Measurements from ENCODE around the gene LRRC41.

The LRRC41 gene

DNA sequence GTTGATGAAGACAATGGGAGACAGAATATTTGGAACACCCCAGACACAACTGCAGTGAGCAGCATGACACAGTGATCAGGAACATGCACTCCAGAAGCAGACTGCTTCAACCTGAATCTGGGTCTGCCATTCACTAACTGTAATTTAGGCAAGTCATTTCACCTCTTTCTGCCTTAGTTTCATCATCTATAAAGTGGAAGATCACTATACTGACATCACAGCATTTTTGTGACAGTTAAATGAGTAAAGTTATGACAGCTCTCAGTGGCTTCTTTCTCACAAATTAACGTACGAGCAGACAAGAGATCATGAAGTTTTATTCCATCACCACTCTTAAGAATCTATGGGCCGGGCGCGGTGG, 14.3 kb downstream of the LRRC41 start:
- no peak for DNase-seq (ENCODE audit: low read depth)
- TF ChIP-seq, protein P1, sequence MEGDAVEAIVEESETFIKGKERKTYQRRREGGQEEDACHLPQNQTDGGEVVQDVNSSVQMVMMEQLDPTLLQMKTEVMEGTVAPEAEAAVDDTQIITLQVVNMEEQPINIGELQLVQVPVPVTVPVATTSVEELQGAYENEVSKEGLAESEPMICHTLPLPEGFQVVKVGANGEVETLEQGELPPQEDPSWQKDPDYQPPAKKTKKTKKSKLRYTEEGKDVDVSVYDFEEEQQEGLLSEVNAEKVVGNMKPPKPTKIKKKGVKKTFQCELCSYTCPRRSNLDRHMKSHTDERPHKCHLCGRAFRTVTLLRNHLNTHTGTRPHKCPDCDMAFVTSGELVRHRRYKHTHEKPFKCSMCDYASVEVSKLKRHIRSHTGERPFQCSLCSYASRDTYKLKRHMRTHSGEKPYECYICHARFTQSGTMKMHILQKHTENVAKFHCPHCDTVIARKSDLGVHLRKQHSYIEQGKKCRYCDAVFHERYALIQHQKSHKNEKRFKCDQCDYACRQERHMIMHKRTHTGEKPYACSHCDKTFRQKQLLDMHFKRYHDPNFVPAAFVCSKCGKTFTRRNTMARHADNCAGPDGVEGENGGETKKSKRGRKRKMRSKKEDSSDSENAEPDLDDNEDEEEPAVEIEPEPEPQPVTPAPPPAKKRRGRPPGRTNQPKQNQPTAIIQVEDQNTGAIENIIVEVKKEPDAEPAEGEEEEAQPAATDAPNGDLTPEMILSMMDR (IDR thresholded peaks at IDR 0.05; ENCODE audit: insufficient read depth, low read depth, low read length, missing control alignments): no peak
- H3K4me3 ChIP-seq (ENCODE audit: low read length): no peak overlapping the region

DNA sequence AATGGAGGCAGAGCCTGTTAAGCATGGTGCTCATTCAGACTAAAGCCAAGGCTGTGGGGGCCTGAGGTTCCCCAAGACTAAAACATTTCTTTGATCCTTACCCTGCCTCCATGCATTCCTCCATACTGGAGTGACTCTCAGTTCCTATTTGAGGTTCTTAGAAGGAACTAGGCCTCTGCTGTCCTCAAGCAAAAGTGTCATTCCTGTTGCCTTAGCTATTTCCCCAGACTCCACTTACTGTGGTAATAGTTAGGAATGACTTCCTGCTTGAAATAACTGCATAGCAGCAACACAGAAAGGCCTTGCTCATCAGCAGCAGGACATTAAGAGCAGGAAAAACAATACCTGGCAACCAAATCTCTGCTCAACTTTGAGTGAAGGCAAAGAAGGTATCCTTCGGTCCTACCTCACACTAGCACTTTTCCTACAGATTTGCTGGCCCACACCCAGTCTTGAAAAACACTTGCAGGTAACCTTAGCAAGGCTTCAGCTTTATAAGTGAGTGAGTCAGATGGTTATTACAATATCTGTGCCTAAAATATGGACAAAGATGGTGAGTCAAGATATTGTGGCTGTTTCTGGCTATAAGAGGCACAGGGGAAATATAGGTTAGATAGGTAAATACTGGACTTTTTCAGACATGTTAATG, 14.8 kb downstream of the LRRC41 start:
- H3K4me3 ChIP-seq (ENCODE audit: low read length): no peak overlapping the region
- TF ChIP-seq, protein P1 (IDR thresholded peaks at IDR 0.05; ENCODE audit: insufficient read depth, low read depth, low read length, missing control alignments): no peak
- DNase-seq (ENCODE audit: low read depth): peak; percentile 81

DNA sequence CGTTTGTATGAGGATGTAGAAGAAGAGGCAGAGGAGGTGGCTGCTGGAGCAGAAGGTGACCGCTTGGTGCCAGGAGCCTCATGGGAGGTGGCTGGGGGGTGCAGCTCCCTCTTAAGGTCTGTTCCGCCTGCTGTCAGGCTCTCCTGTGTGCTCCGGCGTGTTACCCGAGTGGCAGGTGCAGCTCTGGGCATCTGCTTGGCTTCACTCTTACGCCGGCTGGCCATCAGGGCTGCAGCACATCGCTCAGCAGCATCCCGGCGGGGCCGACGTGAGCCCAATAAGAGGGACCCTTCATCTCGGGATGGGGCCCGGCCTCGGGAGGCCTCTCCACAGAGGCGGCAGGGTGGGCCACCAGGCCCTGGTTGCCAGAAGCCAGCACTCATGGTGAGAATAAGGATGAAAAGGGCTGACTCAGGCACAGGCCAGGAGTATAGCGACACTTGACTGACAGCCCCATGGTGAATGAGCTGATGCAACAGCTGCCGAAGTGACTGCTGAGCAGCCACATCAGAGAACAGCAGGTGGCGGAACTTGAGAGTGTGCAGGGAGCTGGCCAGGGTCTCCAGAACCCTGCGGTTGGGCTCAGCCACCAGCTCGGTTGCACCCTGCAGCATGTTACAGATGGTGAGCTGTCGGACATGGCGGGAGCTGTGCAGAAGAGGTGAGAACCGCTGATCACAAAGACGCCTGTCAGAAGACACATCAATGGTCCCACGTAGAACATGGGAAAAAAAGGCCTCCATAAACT, 17.5 kb downstream of the LRRC41 start:
- TF ChIP-seq, protein P1 (IDR thresholded peaks at IDR 0.05; ENCODE audit: insufficient read depth, low read depth, low read length, missing control alignments): no peak
- DNase-seq (ENCODE audit: low read depth): no peak
- H3K4me3 ChIP-seq (ENCODE audit: low read length): no peak overlapping the region

DNA sequence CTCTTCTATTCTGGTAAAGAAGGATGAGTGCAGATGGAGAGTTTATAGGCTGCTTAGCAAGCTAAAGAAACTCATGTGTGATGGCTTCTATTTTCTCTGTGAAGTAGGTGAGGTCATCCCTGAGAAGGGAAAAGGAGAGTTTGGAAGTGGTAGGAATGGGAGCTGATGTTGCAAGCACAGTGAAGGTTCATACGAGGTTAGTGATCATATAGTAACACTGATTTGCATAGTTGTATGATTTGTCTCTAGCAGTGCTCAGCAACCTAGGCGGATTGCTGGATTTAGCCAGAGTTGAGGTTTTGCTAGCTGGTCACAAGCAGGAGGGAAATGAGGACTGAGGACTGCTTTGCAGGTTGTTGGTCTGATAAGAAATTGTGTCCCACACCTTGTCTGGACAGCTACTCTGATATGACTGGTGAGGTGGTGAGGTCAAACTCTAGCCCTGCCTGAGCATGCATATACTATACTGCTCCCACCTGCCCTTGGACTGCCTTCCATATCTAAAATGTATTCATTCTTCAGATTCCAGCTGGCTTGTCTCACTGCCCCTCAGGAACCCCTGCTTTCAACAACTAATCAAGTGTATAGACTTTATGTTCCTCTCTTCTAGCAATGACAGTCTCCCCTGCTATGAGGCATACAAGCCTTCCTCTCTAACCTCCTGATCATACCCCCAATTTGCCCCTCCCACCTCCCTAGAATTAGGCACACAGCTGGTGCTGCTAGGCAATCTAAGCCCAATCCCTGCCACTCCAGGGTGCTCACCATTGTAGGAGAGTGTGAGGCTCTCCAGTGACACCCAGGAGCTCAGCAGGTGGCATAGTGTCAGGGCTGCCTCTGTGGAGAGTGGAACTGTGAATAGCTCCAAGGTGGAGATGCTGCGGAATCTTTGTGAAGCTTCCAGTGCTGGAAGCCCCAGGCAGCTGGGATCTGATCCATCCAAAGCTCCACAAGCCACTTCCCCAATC, 18.5 kb downstream of the LRRC41 start:
- DNase-seq (ENCODE audit: low read depth): peak; percentile 31
- TF ChIP-seq, protein P1 (IDR thresholded peaks at IDR 0.05; ENCODE audit: insufficient read depth, low read depth, low read length, missing control alignments): no peak
- H3K4me3 ChIP-seq (ENCODE audit: low read length): no peak overlapping the region

DNA sequence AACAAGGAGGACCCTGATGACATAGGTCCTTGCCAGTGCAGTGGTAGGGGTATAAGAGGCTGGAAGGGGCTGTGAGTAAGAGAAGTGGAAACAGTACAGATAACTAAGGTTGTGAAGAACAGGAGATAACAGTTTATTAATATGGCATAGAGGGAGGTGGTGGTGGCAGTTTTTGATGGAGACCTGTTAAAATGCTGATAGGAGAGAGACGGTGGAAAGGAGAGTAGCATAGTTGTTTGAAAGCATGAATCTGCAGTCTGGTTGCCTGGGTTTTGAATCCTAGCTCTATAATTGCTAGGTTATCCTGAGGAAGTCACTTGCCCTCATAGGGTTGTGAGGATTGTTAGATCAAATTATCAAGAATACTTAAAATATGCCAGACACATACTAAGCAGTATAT, 19.4 kb downstream of the LRRC41 start:
- TF ChIP-seq, protein P1 (IDR thresholded peaks at IDR 0.05; ENCODE audit: insufficient read depth, low read depth, low read length, missing control alignments): no peak
- no peak overlapping the region for H3K4me3 ChIP-seq (ENCODE audit: low read length)

DNA sequence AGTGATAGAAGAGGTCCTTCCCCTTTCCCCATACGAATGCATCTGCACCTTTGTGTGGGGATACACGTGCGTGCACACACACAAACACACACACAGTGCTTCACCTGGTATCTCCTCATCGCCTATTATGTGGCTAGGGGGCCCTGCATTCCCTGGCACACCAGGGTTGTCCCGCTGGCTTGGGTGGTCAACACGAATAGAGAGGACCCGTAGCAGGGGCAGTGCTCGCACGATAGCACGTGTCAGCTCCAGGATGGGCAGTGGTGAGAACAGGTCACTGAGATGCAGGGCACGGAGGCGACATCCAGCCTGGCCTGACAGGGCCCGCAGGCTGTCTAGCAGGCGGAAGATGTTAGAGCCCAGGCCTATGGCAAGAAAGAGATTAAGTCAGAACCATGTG, 22.4 kb downstream of the LRRC41 start:
- no peak for DNase-seq (ENCODE audit: low read depth)
- H3K4me3 ChIP-seq (ENCODE audit: low read length): no peak overlapping the region
- TF ChIP-seq, protein P1 (IDR thresholded peaks at IDR 0.05; ENCODE audit: insufficient read depth, low read depth, low read length, missing control alignments): no peak

More for the DNA sequence above, 19.4 kb downstream of the LRRC41 start:
- DNase-seq (ENCODE audit: low read depth): no peak

Measured in epithelial cell of esophagus (primary cell).